Thyroid gland (tissue), 4 donors: Measurements from ENCODE around the gene ADCY1. TPM values are rescaled to one million over a fixed set of nuclear protein-coding genes. Genes with fewer than 3 reads are reported as not detected.

Experiments used
- DNase-seq, 2 donors: peaks; one replicate each; pipeline ENCODE4 v3.0.0-alpha.2; 2019
- H3K27ac ChIP-seq, 3 donors: fragments of 200-600 bp; sonication (generic); 1 replicate in 2 of 3; 2 replicates in 1 of 3; pipeline ENCODE4 v1.5.1; 2016 to 2019; ENCODE audit warnings: mild to moderate bottlenecking in 1 of 3, moderate library complexity in 1 of 3
- H3K27me3 ChIP-seq: fragments of 200-600 bp; sonication (generic); one replicate; pipeline ENCODE4 v1.5.1; 2019
- H3K36me3 ChIP-seq, 2 donors: fragments of 200-600 bp; sonication (generic); one replicate each; pipeline ENCODE4 v1.5.1; 2016 to 2019
- H3K4me1 ChIP-seq, 2 donors: fragments of 200-600 bp; sonication (generic); one replicate each; pipeline ENCODE4 v1.5.1; 2017 to 2019
- H3K4me3 ChIP-seq, 3 donors: fragments of 200-600 bp; sonication (generic); replicated peaks in 1 of 3; 1 replicate in 2 of 3; 2 replicates in 1 of 3; pipeline ENCODE4 v1.5.1; 2016; ENCODE audit warnings: mild to moderate bottlenecking in 1 of 3
- H3K9me3 ChIP-seq: fragments of 200-600 bp; sonication (generic); one replicate; pipeline ENCODE4 v1.5.1; 2017
- CTCF ChIP-seq, 6 experiments: fragments of 200-600 bp in 3 of 6; fragments of 450-650 bp in 3 of 6; sonication (generic) in 3 of 6; IDR thresholded peaks; one replicate each; pipeline ENCODE4 v1.5.1; 2016 to 2019; ENCODE audit warnings: antibody characterized with exemption in 6 of 6, mild to moderate bottlenecking in 2 of 6, inconsistent platforms in 1 of 6, moderate library complexity in 1 of 6
- POLR2A ChIP-seq, 2 donors: fragments of 450-650 bp; IDR thresholded peaks; one replicate each; pipeline ENCODE4 v1.6.1; 2017; ENCODE audit warnings: antibody characterized with exemption in 2 of 2, mild to moderate bottlenecking in 2 of 2, moderate library complexity in 1 of 2
- WGBS, 2 donors: methylation state at CpG; one replicate each; pipeline ENCODE4 v1.1.5; 2017; 5-methylcytosine and 5-hydroxymethylcytosine counted together
- intact Hi-C: fragments of 100-400 bp; cut with DNase I; formaldehyde crosslinking; loops from one replicate; pipeline ENCODE4 v1.15.1; 2023
- total RNA-seq, 4 donors: library from RNA; depleted of rRNA; stranded (reverse); fragments of >200 nt; gene quantifications; one replicate each; pipeline ENCODE4 v1.2.3, GENCODE V29; 2016

The ADCY1 gene
- total RNA-seq, 4 donors from 2014 or later, result 5.8 to 11.6 (median 7.7) TPM

DNA sequence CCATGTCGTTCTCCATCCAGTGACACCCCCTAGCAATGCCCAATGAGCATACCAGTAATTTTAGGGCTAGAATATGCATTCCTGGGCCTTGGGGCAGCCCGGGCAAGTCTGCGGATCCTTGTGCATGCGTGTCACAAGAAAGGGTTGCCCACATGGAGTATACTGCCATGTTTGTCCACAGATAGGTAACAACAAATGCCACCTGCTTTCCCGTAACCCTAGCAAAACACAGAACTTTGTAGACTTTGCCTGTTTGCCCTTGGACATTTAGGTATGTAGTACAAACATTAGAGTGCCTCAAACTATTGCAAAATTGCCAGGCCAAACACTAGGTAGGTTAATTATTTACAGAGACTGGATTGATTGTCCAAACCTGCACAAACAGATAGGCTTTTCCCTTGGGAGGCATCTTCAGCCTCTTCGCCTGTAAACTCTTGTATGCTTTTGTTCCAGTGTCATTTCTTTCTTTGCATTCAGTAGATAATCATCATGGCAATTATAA is 117.0 kb downstream of the ADCY1 start:
- no peak overlapping the region for H3K4me3 ChIP-seq
- WGBS, 2 donors, result 93 to 96% methylated on average over 6 of the region's 6 CpGs
- H3K4me1 ChIP-seq, result no peaks in the 10 kb centered on the region
- DNase-seq, result no peak
- no peaks in the 10 kb centered on the region for H3K9me3 ChIP-seq
- intact Hi-C loops, result no loop called here
- H3K27me3 ChIP-seq, result no peaks in the 10 kb centered on the region
- H3K27ac ChIP-seq, result no peak overlapping the region
- TF ChIP-seq CTCF (IDR thresholded peaks at IDR 0.05) (no peak), POLR2A (IDR thresholded peaks at IDR 0.05) (no peak)
- no peaks in the 10 kb centered on the region for H3K36me3 ChIP-seq

DNA sequence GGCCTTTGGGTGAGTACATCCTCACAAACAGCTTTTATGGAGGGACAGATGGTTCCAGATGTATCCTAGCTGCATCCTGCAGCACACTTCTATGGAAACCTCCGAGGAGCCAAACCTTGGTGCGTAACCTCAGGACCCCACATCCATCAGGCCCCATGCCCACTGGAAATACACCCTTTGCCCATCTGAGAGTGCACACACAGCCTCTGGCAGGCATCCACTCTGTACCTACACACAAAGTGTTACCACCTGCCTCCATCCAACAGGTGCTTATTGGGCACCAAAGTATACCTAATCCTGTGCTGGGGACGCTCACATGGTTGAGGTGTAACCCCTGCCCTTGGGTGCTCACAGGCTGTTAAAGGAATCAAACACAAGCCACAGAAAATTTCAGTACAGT is 117.9 kb downstream of the ADCY1 start:
- no peak for TF ChIP-seq POLR2A (IDR thresholded peaks at IDR 0.05)
- TF ChIP-seq CTCF (IDR thresholded peaks at IDR 0.05), result no peak

GRCh38 chr7:45695249-45695995 is 121.3 kb downstream of the ADCY1 start:
- Histone ChIP-seq H3K4me1 (no peaks in the 10 kb centered on the region), H3K36me3 (no peaks in the 10 kb centered on the region), H3K27ac (no peak overlapping the region), H3K9me3 (no peaks in the 10 kb centered on the region), H3K4me3 (no peak overlapping the region), H3K27me3 (no peaks in the 10 kb centered on the region)
- 78 to 84% methylated on average over 5 of the region's 5 CpGs for WGBS, 2 donors
- no peak for DNase-seq
- TF ChIP-seq CTCF (IDR thresholded peaks at IDR 0.05) (no peak), POLR2A (IDR thresholded peaks at IDR 0.05) (no peak)
- intact Hi-C loops, result no loop called here

More for the DNA sequence above, 117.9 kb downstream of the ADCY1 start:
- Histone ChIP-seq H3K4me1 (no peaks in the 10 kb centered on the region), H3K27ac (no peak overlapping the region), H3K9me3 (no peaks in the 10 kb centered on the region), H3K27me3 (no peaks in the 10 kb centered on the region), H3K36me3 (no peaks in the 10 kb centered on the region), H3K4me3 (no peak overlapping the region)
- intact Hi-C loops, result no loop called here
- 100% methylated on average over 3 of the region's 3 CpGs for WGBS, 2 donors
- no peak for DNase-seq

DNA sequence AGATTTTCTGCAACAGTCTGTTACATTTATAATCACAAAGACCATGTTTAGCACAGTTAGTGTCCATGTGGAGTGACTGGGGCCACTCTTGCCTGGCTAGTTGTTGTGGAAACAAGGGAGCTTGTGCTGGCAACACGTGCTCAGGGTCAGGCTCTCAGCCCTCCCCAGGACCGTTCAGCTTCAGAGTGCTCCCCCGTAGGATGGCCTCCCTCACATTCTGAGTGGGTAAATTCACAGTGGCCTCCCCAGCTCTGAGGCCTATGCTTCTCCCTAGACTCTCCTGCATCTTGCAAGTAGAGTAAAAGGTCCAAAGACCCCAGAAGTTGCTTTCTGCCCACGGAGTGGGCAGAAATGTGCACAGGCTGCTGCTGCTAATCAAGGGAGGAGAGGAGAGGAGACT is 122.3 kb downstream of the ADCY1 start:
- WGBS, 2 donors, result 70 to 87% methylated on average over 4 of the region's 4 CpGs
- Histone ChIP-seq H3K27ac (no peak overlapping the region), H3K4me3 (no peak overlapping the region), H3K27me3 (no peaks in the 10 kb centered on the region), H3K36me3 (no peaks in the 10 kb centered on the region), H3K9me3 (no peaks in the 10 kb centered on the region), H3K4me1 (no peaks in the 10 kb centered on the region)
- intact Hi-C loops, result no loop called here
- DNase-seq, result no peak
- TF ChIP-seq CTCF (IDR thresholded peaks at IDR 0.05) (no peak), POLR2A (IDR thresholded peaks at IDR 0.05) (no peak)

GRCh38 chr7:45697576-45698136 is 123.5 kb downstream of the ADCY1 start:
- intact Hi-C loops, result no loop called here
- Histone ChIP-seq H3K4me3 (no peak overlapping the region), H3K36me3 (no peaks in the 10 kb centered on the region), H3K4me1 (no peaks in the 10 kb centered on the region), H3K27ac (no peak overlapping the region), H3K9me3 (no peaks in the 10 kb centered on the region), H3K27me3 (no peaks in the 10 kb centered on the region)
- TF ChIP-seq POLR2A (IDR thresholded peaks at IDR 0.05), result no peak
- TF ChIP-seq CTCF (IDR thresholded peaks at IDR 0.05), result no peak
- DNase-seq, result no peak
- 98 to 99% methylated on average over 3 to 5 of the region's 5 CpGs for WGBS, 2 donors
